Muscle of leg (tissue), 11 donors: Measurements from ENCODE around the gene IPO13. TPM values are rescaled to one million over a fixed set of nuclear protein-coding genes. Genes with fewer than 3 reads are reported as not detected.

Experiments used
- DNase-seq: peaks from one replicate; pipeline ENCODE4 v3.0.0; 2013
- H3K27ac ChIP-seq: one replicate; pipeline ENCODE4 v1.5.1; 2013; ENCODE audit warnings: mild to moderate bottlenecking, low read length, control low read depth
- H3K27me3 ChIP-seq: one replicate; pipeline ENCODE4 v1.6.1; 2013; ENCODE audit warnings: low read length; ENCODE audit not compliant: control insufficient read depth, insufficient read depth
- H3K36me3 ChIP-seq: one replicate; pipeline ENCODE4 v1.6.1; 2013; ENCODE audit warnings: low read length; ENCODE audit not compliant: control insufficient read depth, insufficient read depth
- H3K4me1 ChIP-seq: one replicate; pipeline ENCODE4 v1.6.1; 2013; ENCODE audit warnings: low read length; ENCODE audit not compliant: control insufficient read depth, insufficient read depth
- H3K4me3 ChIP-seq: one replicate; pipeline ENCODE4 v1.5.1; 2013; ENCODE audit warnings: low read length, control low read depth
- H3K9me3 ChIP-seq: replicated peaks from 2 replicates; pipeline ENCODE4 v1.6.1; 2013; ENCODE audit warnings: low read depth, low read length; ENCODE audit not compliant: control insufficient read depth
- WGBS: methylation state at CpG from one replicate; pipeline ENCODE4 v1.1.5; 2013; ENCODE audit warnings: missing lambda C conversion rate; ENCODE audit not compliant: insufficient coverage; 5-methylcytosine and 5-hydroxymethylcytosine counted together
- polyA plus RNA-seq, 8 donors: library from polyadenylated mRNA; unstranded; fragments of 120-200 nt; gene quantifications; one replicate each; pipeline versions ENCODE4 v1.2.1 to v1.2.3, GENCODE V29; 2013; ENCODE audit warnings: inconsistent platforms in 1 of 8, low replicate concordance in 1 of 8; ENCODE audit not compliant: insufficient read length in 8 of 8, insufficient read depth in 1 of 8
- total RNA-seq: library from RNA; stranded (reverse); fragments of 120-200 nt; gene quantifications from one replicate; pipeline ENCODE4 v1.2.4, GENCODE V29; 2013

Gene IPO13
- total and polyA plus RNA-seq, 9 donors = 15.6 to 28.7 (median 24.1) TPM

GRCh38 chr1:43986712-43987111 lies 40.0 kb downstream of the IPO13 start:
- WGBS = 76% methylated on average over 6 of the region's 6 CpGs
- Histone ChIP-seq H3K27me3 (no peaks in the 10 kb centered on the region), H3K4me1 (peaks cover 7% of the 10 kb centered on the region), H3K4me3 (no peak overlapping the region), H3K27ac (no peak overlapping the region), H3K9me3 (no peaks in the 10 kb centered on the region), H3K36me3 (peaks cover 29% of the 10 kb centered on the region)
- DNase-seq = no peak

DNA sequence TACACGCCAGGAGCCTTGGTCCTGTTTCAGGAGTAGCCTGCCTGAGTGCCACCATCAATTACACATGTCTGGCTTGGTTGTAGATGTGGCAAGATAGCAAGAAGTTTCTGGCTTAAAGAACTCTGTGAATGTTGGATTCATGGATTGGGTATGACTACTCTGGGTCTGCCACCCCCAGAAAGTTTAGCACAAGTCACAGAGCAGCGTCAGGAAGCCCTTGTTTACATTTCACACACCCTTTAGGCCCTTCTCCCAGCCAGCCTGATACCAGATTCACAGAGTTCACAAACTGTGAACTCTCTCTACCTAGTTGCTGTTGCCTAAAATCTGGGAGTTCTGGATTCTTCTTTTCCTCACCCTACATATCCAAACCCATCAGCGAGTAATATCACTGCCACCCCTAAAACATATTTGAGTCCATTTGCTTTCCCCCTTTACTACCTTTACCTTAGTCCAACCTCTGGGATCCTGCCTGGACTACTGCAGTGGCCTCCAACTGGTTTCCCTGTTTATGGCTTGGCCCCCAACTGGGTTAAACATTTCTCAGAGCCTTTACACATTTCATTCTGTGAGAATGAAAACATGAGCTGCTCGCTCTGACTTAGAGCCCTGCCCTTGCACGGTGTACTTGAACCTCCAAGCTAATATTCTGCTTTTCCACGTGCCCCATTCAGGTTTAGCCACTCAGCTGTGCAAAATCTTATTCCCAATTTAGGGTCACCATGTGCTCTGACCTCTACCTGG lies 40.6 kb downstream of the IPO13 start:
- no peak for DNase-seq
- H3K27me3 ChIP-seq = no peaks in the 10 kb centered on the region
- WGBS = 64% methylated on average over 6 of the region's 6 CpGs
- peaks cover 27% of the 10 kb centered on the region for H3K36me3 ChIP-seq
- H3K9me3 ChIP-seq = no peaks in the 10 kb centered on the region
- no peak overlapping the region for H3K27ac ChIP-seq
- peaks cover 13% of the 10 kb centered on the region for H3K4me1 ChIP-seq
- H3K4me3 ChIP-seq = no peak overlapping the region

DNA sequence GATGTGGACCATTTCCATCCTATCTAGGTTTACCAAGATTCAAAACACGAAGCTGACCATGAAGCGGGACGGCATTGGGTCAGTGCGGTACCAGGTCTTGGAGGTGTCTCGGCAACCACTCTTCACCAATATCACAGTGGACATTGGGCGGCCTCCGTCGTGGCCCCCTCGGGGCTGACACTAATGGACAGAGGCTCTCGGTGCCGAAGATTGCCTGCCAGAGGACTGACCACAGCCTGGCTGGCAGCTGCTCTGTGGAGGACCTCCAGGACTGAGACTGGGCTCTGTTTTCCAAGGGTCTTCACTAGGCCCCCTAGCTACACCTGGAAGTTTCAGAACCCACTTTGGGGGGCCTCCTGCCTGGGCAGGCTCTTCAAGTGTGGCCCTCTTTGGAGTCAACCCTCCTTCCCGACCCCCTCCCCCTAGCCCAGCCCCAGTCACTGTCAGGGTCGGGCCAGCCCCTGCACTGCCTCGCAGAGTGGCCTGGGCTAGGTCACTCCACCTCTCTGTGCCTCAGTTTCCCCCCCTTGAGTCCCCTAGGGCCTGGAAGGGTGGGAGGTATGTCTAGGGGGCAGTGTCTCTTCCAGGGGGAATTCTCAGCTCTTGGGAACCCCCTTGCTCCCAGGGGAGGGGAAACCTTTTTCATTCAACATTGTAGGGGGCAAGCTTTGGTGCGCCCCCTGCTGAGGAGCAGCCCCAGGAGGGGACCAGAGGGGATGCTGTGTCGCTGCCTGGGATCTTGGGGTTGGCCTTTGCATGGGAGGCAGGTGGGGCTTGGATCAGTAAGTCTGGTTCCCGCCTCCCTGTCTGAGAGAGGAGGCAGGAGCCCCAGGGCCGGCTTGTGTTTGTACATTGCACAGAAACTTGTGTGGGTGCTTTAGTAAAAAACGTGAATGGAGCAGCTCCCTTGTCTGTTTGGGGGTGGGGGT lies 43.8 kb downstream of the IPO13 start:
- Histone ChIP-seq H3K27ac (no peak overlapping the region), H3K27me3 (no peaks in the 10 kb centered on the region), H3K4me1 (peaks cover 14% of the 10 kb centered on the region), H3K4me3 (peak overlapping the region; percentile 70), H3K9me3 (no peaks in the 10 kb centered on the region), H3K36me3 (peaks cover 14% of the 10 kb centered on the region)
- 71% methylated on average over 17 of the region's 19 CpGs for WGBS
- no peak for DNase-seq

DNA sequence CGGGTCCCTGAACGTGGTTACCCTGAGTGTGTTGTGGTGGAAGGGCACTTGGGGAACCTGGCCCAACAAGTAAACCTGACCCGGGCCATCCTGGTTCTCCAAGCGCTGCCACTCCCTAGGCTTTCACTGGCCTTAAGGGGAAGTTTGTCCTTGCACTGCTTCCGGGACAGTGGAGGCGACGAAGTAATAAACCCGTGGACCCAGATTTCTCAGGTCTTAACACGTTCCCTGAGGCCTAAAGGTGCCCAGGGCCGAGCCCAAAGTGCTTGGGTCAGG lies 44.4 kb downstream of the IPO13 start:
- Histone ChIP-seq H3K4me1 (peaks cover 16% of the 10 kb centered on the region), H3K27me3 (no peaks in the 10 kb centered on the region), H3K36me3 (peaks cover 9% of the 10 kb centered on the region), H3K9me3 (no peaks in the 10 kb centered on the region), H3K4me3 (peak overlapping the region; percentile 70), H3K27ac (no peak overlapping the region)
- WGBS = 0% methylated on average over 10 of the region's 10 CpGs
- DNase-seq = no peak

DNA sequence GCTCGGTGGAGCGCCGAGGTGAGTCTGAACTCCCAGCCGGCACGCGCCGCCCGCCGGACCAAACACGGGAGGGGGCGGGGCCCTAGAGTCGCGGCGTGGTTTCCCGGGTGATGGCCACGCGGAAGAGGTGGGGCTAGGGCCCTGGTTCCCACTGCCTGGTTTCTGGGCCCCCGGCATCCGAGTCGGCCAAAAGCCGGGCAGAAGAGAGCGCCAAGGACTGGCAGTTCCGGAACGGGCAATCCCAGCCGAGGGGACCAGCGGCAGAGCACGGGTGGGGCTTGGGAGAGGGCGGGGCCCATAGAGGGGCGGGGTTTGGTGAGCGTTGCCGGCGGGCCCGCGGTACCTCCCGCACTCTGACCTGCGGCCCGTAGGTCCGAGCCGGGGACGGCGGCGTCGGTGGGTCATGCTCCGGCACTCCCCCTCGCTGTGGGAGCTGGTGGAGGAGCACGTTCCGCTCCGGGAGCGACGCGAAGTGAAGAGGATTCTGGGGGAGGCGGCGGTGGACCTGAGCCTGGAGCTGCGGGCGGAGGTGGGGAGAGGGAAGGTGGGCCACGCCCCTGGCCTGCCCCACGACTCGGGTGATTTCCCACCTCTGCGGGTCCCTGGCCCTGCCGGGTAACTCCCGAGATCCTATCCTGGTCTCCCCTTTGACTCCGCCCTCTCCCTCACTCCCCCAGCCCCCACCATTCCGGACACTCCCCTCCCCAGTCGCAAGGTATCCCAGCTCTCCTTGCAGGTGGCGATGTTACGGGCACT lies 44.9 kb downstream of the IPO13 start, which contains the start of gene CCDC24:
CCDC24 (plus strand) TSS at position 124 of the 756 bp plus-strand sequence; CDS start at position 404, 280 bp downstream.
- Histone ChIP-seq H3K27me3 (no peaks in the 10 kb centered on the region), H3K9me3 (no peaks in the 10 kb centered on the region), H3K27ac (no peak within 1 kb of the TSS), H3K4me1 (peaks cover 21% of the 10 kb centered on the region), H3K36me3 (peaks cover 4% of the 10 kb centered on the region), H3K4me3 (peak within 1 kb of the TSS; percentile 70)
- DNase-seq = peak; percentile 85
- 1% methylated on average over 53 of the region's 66 CpGs for WGBS

- peak overlapping the region; percentile 70 for H3K4me3 ChIP-seq
- peaks cover 28% of the 10 kb centered on the region for H3K4me1 ChIP-seq
- H3K36me3 ChIP-seq = peaks cover under 1% of the 10 kb centered on the region
- no peak for DNase-seq
- H3K9me3 ChIP-seq = no peaks in the 10 kb centered on the region
- no peaks in the 10 kb centered on the region for H3K27me3 ChIP-seq
- no peak overlapping the region for H3K27ac ChIP-seq
- 38% methylated on average over 11 of the region's 11 CpGs for WGBS
These were observed 45.7 kb downstream of the IPO13 start for GRCh38 chr1:43992232-43992995.

- H3K27ac ChIP-seq = no peak overlapping the region
- no peaks in the 10 kb centered on the region for H3K27me3 ChIP-seq
- WGBS = 88% methylated on average over 8 of the region's 9 CpGs
- no peak overlapping the region for H3K4me3 ChIP-seq
- H3K36me3 ChIP-seq = no peaks in the 10 kb centered on the region
- peaks cover 36% of the 10 kb centered on the region for H3K4me1 ChIP-seq
- no peaks in the 10 kb centered on the region for H3K9me3 ChIP-seq
- DNase-seq = no peak
These were observed 46.6 kb downstream of the IPO13 start for GRCh38 chr1:43993206-43993914.

- no peak overlapping the region for H3K4me3 ChIP-seq
- peaks cover 36% of the 10 kb centered on the region for H3K4me1 ChIP-seq
- H3K27ac ChIP-seq = no peak overlapping the region
- H3K36me3 ChIP-seq = no peaks in the 10 kb centered on the region
- no peaks in the 10 kb centered on the region for H3K9me3 ChIP-seq
- no peaks in the 10 kb centered on the region for H3K27me3 ChIP-seq
- no peak for DNase-seq
- WGBS = 87% methylated on average over 3 of the region's 7 CpGs
These were observed 47.3 kb downstream of the IPO13 start for GRCh38 chr1:43994071-43994470.
